ENCODE results near the gene TCEAL4. TPM values are rescaled to one million over a fixed set of nuclear protein-coding genes. Genes with fewer than 3 reads are reported as not detected.

TCEAL4 gene
- total RNA-seq (ENCODE audit: low replicate concordance) = 50.5 and 68.1 TPM in 2 replicates
- long read RNA-seq, transcript TCEAL4-208 (3 exons, 1,273 nt) = major isoform, 31 of 36 reads
- long read RNA-seq, partial matches to known transcripts = 0 of 36 reads
- long read RNA-seq, other reads (novel, unspliced or antisense) = 1 of 36 reads

- Mint-ChIP-seq H3K4me3 (peak within 1 kb of the TSS; percentile 95), H3K9me3 (no peaks in the 10 kb centered on the region), H3K27ac (peak within 1 kb of the TSS; percentile 86), H3K4me1 (ENCODE audit: unreplicated experiment) (no peaks in the 10 kb centered on the region), H3K36me3 (no peaks in the 10 kb centered on the region), H3K27me3 (no peaks in the 10 kb centered on the region)
- no peak for DNase-seq (ENCODE audit: extremely low spot score, unreplicated experiment)
- TF ChIP-seq CTCF (conservative IDR thresholded peaks at IDR 0.05) = no peak
These were observed at the start of gene TCEAL4 for GRCh38 chrX:103585411-103586313. TCEAL4 (plus strand) TSS chrX:103585515; CDS start chrX:103586676, 1,161 bp downstream.

GRCh38 chrX:103536071-103536470 is 49.2 kb upstream of the TCEAL4 start:
- Mint-ChIP-seq H3K4me3 (no peak overlapping the region), H3K9me3 (no peaks in the 10 kb centered on the region), H3K27ac (no peak overlapping the region), H3K4me1 (ENCODE audit: unreplicated experiment) (peaks cover 4% of the 10 kb centered on the region), H3K27me3 (no peaks in the 10 kb centered on the region), H3K36me3 (no peaks in the 10 kb centered on the region)
- no peak for DNase-seq (ENCODE audit: extremely low spot score, unreplicated experiment)
- no peak for TF ChIP-seq CTCF (conservative IDR thresholded peaks at IDR 0.05)

GRCh38 chrX:103536732-103537131 is 48.6 kb upstream of the TCEAL4 start:
- DNase-seq (ENCODE audit: extremely low spot score, unreplicated experiment) = no peak
- no peak for TF ChIP-seq CTCF (conservative IDR thresholded peaks at IDR 0.05)
- Mint-ChIP-seq H3K4me3 (no peak overlapping the region), H3K27me3 (no peaks in the 10 kb centered on the region), H3K27ac (no peak overlapping the region), H3K9me3 (no peaks in the 10 kb centered on the region), H3K36me3 (no peaks in the 10 kb centered on the region), H3K4me1 (ENCODE audit: unreplicated experiment) (peaks cover 4% of the 10 kb centered on the region)

- Mint-ChIP-seq H3K9me3 (no peaks in the 10 kb centered on the region), H3K4me3 (no peak overlapping the region), H3K27ac (peak overlapping the region; percentile 29), H3K4me1 (ENCODE audit: unreplicated experiment) (peaks cover 4% of the 10 kb centered on the region), H3K36me3 (no peaks in the 10 kb centered on the region), H3K27me3 (no peaks in the 10 kb centered on the region)
- TF ChIP-seq CTCF (conservative IDR thresholded peaks at IDR 0.05) = no peak
- DNase-seq (ENCODE audit: extremely low spot score, unreplicated experiment) = no peak
These were observed 47.4 kb upstream of the TCEAL4 start for GRCh38 chrX:103537871-103538387.

- no peak overlapping the region for H3K4me3 Mint-ChIP-seq
- H3K4me1 Mint-ChIP-seq (ENCODE audit: unreplicated experiment) = no peaks in the 10 kb centered on the region
- peak overlapping the region; percentile 43 for H3K27ac Mint-ChIP-seq
- no peaks in the 10 kb centered on the region for H3K27me3 Mint-ChIP-seq
- TF ChIP-seq CTCF (conservative IDR thresholded peaks at IDR 0.05) = no peak
- DNase-seq (ENCODE audit: extremely low spot score, unreplicated experiment) = no peak
- no peaks in the 10 kb centered on the region for H3K36me3 Mint-ChIP-seq
- no peaks in the 10 kb centered on the region for H3K9me3 Mint-ChIP-seq
These were observed 46.6 kb upstream of the TCEAL4 start for GRCh38 chrX:103538728-103539127.
